ENCODE results near the gene RBM20. TPM values are rescaled to one million over a fixed set of nuclear protein-coding genes. Genes with fewer than 3 reads are reported as not detected.

The RBM20 gene
- total RNA-seq, 2 experiments from 2014 or later, result not detected

DNA sequence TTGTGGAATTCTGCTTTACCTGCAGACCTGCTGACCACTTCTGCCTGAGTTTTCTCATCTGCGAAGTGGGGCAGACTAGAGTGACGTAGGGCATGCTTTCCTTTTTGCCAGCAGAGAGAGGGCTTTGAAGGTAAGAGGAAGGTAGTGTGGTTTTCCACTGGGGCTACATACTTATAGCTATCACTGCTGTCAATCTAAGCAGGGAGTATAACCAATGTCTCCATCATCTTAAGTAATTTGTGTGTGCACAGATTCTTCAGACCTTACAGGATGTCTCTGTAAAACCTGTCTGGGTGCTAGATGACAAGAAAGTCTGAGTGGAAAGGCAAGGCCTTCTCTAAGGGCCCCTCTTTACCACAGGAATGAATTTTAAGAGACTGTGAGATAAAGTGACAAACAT, 106.8 kb downstream of the RBM20 start:
- no peaks in the 10 kb centered on the region for H3K27me3 Mint-ChIP-seq
- peaks cover 16% of the 10 kb centered on the region for H3K9me3 Mint-ChIP-seq
- peaks cover 18% of the 10 kb centered on the region for H3K36me3 Mint-ChIP-seq (ENCODE audit: low read depth)
- peak overlapping the region; percentile 21 for H3K27ac Mint-ChIP-seq
- DNase-seq, result no peak
- peaks cover 59% of the 10 kb centered on the region for H3K4me1 Mint-ChIP-seq
- no peak overlapping the region for H3K4me3 Mint-ChIP-seq
- CTCF ChIA-PET, result interaction anchor here (1.0 to 1.5 kb wide), 2 partner anchors 17 to 146 kb away, joined by 3 to 7 read pairs; no protein-coding TSS in a partner anchor
- POLR2A ChIA-PET, result no interaction called here

GRCh38 chr10:110751850-110752249, 107.7 kb downstream of the RBM20 start:
- H3K27me3 Mint-ChIP-seq, result no peaks in the 10 kb centered on the region
- H3K4me1 Mint-ChIP-seq, result peaks cover 54% of the 10 kb centered on the region
- no peak overlapping the region for H3K4me3 Mint-ChIP-seq
- peaks cover 21% of the 10 kb centered on the region for H3K9me3 Mint-ChIP-seq
- ChIA-PET POLR2A (no interaction called here), CTCF (no interaction called here)
- no peak overlapping the region for H3K27ac Mint-ChIP-seq
- H3K36me3 Mint-ChIP-seq (ENCODE audit: low read depth), result peaks cover 18% of the 10 kb centered on the region
- DNase-seq, result no peak

DNA sequence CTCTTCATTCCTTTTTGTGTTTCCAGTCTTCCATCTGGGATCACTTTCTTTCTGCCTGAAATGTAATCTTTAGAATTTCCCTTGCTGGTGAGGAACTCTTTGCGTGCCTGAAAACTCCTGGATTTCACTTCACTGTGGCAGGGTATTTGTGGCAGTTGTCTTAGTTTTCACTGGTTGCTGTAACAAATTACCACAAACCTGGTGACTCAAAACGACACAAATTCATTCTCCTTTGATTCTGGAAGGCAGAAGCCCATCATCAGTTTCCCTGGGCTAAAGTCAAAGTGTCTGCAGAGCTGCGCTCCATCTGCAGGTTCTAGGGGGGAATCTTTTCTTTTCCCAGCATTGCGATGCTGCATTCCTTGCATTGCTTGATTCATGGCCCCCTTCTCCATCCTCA, 109.3 kb downstream of the RBM20 start:
- ChIA-PET CTCF (interaction anchor here (0.6 kb wide), 1 partner anchor 32 kb away, joined by 3 read pairs; no protein-coding TSS in a partner anchor), POLR2A (no interaction called here)
- no peak for DNase-seq
- H3K4me3 Mint-ChIP-seq, result no peak overlapping the region
- H3K36me3 Mint-ChIP-seq (ENCODE audit: low read depth), result peaks cover 18% of the 10 kb centered on the region
- peaks cover 21% of the 10 kb centered on the region for H3K9me3 Mint-ChIP-seq
- no peak overlapping the region for H3K27ac Mint-ChIP-seq
- H3K27me3 Mint-ChIP-seq, result no peaks in the 10 kb centered on the region
- H3K4me1 Mint-ChIP-seq, result peaks cover 40% of the 10 kb centered on the region

- no peak for DNase-seq
- no peaks in the 10 kb centered on the region for H3K27me3 Mint-ChIP-seq
- H3K9me3 Mint-ChIP-seq, result peaks cover 13% of the 10 kb centered on the region
- ChIA-PET POLR2A (no interaction called here), CTCF (interaction anchor here (1.6 kb wide), 1 partner anchor 11 kb away, joined by 3 read pairs; no protein-coding TSS in a partner anchor)
- no peak overlapping the region for H3K4me3 Mint-ChIP-seq
- H3K27ac Mint-ChIP-seq, result no peak overlapping the region
- peaks cover 36% of the 10 kb centered on the region for H3K4me1 Mint-ChIP-seq
- H3K36me3 Mint-ChIP-seq (ENCODE audit: low read depth), result peaks cover 10% of the 10 kb centered on the region
Observed at GRCh38 chr10:110754375-110755105, 110.4 kb downstream of the RBM20 start.

DNA sequence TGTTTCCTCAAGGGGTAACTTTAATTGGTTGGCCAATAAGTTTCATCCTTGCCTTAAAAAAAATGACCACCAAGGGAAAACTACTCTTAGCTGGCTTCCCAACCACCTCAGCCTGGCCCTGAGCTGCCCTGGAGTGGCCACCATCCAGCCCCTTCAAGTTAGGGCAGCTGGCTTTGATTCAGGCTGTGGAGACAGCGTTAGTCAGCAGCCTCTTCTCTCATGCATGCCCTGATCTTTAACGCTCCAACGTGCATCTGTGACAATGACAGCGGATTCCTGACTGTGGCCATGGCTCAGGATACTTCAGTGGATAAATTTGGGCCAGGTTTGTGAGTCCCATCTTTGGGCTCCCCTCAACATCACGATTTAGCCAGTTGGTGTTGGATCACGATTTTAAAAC, 111.6 kb downstream of the RBM20 start:
- Mint-ChIP-seq H3K4me1 (peaks cover 30% of the 10 kb centered on the region), H3K9me3 (peaks cover 11% of the 10 kb centered on the region), H3K27me3 (no peaks in the 10 kb centered on the region), H3K36me3 (ENCODE audit: low read depth) (peaks cover 5% of the 10 kb centered on the region), H3K27ac (no peak overlapping the region), H3K4me3 (no peak overlapping the region)
- POLR2A ChIA-PET, result interaction anchor here (0.6 kb wide), 1 partner anchor 10 kb away, joined by 3 read pairs; no protein-coding TSS in a partner anchor
- CTCF ChIA-PET, result interaction anchor here (1.6 to 2.1 kb wide), 2 partner anchors 10 to 12 kb away, joined by 3 to 8 read pairs; no protein-coding TSS in a partner anchor
- DNase-seq, result no peak

DNA sequence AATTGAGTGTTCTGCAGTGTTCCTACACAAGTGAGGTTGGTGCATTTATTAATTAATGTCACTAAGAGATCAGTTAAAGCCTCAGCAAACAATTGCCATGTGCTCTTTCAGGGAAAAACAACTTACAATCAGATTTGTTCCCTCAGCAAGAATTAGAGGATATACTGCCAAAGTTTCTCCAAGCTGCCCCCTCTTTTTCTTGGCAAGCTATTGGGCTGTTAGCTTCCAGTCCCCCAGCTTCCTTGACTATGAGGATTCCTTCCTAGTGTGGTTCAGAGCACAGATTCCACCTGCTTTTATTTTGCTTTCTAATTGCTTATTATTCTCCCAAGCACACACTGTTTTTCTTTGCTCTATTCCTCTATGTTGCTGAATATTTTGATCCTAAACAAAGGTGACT, 112.7 kb downstream of the RBM20 start:
- H3K27me3 Mint-ChIP-seq, result no peaks in the 10 kb centered on the region
- ChIA-PET POLR2A (interaction anchor here (0.6 kb wide), 1 partner anchor 115 kb away, joined by 3 read pairs; the partner anchor contains the start of gene PDCD4), CTCF (interaction anchor here (1.4 to 2.1 kb wide), 2 partner anchors 9 to 12 kb away, joined by 3 to 8 read pairs; no protein-coding TSS in a partner anchor)
- H3K36me3 Mint-ChIP-seq (ENCODE audit: low read depth), result peaks cover 5% of the 10 kb centered on the region
- H3K9me3 Mint-ChIP-seq, result peaks cover 11% of the 10 kb centered on the region
- H3K4me3 Mint-ChIP-seq, result no peak overlapping the region
- no peak for DNase-seq
- no peak overlapping the region for H3K27ac Mint-ChIP-seq
- peaks cover 20% of the 10 kb centered on the region for H3K4me1 Mint-ChIP-seq

DNA sequence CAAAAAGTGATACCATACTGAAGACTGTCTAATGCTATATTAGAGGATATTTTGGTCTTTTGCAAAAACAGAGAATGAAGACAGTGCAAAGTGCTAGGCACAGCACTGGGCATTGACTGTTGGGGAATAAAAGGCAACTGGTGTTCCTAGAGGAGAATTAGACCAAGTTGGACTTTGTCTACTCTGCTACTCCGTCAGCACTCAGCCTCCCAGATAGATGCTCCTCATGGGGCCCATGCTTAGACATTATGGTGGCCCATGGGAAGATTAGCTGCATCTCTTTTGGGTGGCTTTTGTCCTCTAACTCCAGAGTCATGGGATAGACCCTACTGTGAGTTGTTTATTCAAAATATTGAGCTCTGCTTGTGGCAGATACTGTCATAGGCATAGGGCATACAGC, 113.5 kb downstream of the RBM20 start:
- POLR2A ChIA-PET, result no interaction called here

DNA sequence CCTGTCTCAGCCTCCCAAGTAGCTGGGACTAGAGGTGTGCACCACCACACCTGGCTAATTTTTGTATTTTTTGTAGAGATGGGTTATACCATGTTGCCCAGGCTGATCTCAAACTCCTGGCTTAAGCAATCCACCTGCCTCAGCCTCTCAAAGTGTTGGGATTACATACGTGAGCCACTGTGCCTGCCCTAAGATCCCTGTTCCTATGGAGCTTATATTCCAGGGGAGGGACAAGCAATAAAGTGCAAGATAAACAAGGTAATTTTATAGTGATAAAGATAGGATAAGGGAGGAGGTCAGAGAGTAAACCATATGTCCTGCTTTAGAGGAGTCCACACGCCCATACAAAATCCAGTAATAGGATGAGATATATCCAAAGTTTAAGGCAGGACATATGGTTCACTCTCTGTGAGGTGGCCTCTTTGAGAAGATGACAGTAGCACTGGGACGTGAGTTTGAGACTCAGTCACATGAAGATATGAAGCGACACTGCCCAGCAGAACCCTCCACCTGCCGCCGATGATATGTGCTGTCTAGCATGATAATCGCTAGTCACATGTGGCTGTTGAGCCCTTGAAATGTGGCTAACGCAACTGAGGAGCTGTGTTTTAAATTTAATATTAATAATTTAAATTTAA, 114.1 kb downstream of the RBM20 start:
- Mint-ChIP-seq H3K27me3 (no peaks in the 10 kb centered on the region), H3K4me3 (no peak overlapping the region), H3K4me1 (peaks cover 16% of the 10 kb centered on the region), H3K9me3 (peaks cover 11% of the 10 kb centered on the region), H3K36me3 (ENCODE audit: low read depth) (peaks cover 5% of the 10 kb centered on the region), H3K27ac (no peak overlapping the region)
- no peak for DNase-seq
- CTCF ChIA-PET, result interaction anchor here (0.8 to 1.0 kb wide), 2 partner anchors 23 to 158 kb away, joined by 3 to 4 read pairs; no protein-coding TSS in a partner anchor
- POLR2A ChIA-PET, result no interaction called here

More for the DNA sequence above, 113.5 kb downstream of the RBM20 start:
- Mint-ChIP-seq H3K4me1 (peaks cover 16% of the 10 kb centered on the region), H3K27ac (no peak overlapping the region), H3K9me3 (peaks cover 11% of the 10 kb centered on the region), H3K36me3 (ENCODE audit: low read depth) (peaks cover 5% of the 10 kb centered on the region), H3K4me3 (no peak overlapping the region), H3K27me3 (no peaks in the 10 kb centered on the region)
- CTCF ChIA-PET, result interaction anchor here (1.0 to 2.1 kb wide), 3 partner anchors 8 to 159 kb away, joined by 3 to 8 read pairs (median 3); no protein-coding TSS in a partner anchor
- no peak for DNase-seq

- no peak for DNase-seq
- Mint-ChIP-seq H3K27me3 (no peaks in the 10 kb centered on the region), H3K27ac (no peak overlapping the region), H3K4me3 (no peak overlapping the region), H3K9me3 (peaks cover 11% of the 10 kb centered on the region), H3K36me3 (ENCODE audit: low read depth) (peaks cover 5% of the 10 kb centered on the region), H3K4me1 (peaks cover 9% of the 10 kb centered on the region)
- ChIA-PET CTCF (interaction anchor here (0.8 kb wide), 1 partner anchor 22 kb away, joined by 4 read pairs; no protein-coding TSS in a partner anchor), POLR2A (no interaction called here)
Observed at GRCh38 chr10:110758898-110759297, 114.8 kb downstream of the RBM20 start.

- Mint-ChIP-seq H3K27ac (no peak overlapping the region), H3K4me3 (no peak overlapping the region), H3K27me3 (no peaks in the 10 kb centered on the region), H3K36me3 (ENCODE audit: low read depth) (peaks cover 2% of the 10 kb centered on the region), H3K4me1 (peaks cover 8% of the 10 kb centered on the region), H3K9me3 (peaks cover 7% of the 10 kb centered on the region)
- no peak for DNase-seq
- CTCF ChIA-PET, result interaction anchor here (0.6 kb wide), 1 partner anchor 80 kb away, joined by 4 read pairs; no protein-coding TSS in a partner anchor
- POLR2A ChIA-PET, result no interaction called here
Observed at GRCh38 chr10:110759523-110759922, 115.4 kb downstream of the RBM20 start.

DNA sequence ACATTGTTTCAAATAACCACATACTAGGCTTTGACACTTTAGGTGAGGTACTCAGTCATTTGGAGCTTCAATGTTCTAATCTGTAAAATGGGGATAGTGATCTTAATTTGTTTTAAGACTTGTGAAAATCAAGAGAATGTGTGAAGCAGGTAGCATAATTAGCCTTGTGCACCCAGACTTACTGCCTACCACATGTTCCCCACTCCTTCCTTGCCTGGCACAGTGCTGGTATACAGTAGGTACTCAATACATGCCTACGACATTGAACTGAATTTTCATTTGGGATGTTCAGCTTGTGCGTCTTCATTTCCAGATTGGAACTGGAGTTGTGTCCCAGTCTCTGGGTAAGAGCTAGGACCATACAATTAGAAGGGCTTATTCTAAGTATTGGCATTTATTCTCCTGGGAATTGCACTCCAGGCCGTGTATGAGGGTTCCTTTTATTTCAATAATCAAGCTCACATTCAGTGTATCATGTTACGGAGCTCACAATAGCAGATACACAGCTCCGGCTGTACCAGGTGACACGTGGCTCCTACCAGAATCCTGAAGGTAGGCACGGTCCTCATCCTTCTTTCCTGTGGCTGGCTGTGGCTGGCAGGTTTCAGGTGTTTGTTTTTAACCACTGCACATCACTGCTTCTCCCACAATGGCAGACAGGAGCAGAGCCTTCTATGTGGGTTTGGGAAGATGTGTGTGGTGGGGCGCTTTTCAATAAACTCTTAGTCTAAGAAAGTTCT, 118.1 kb downstream of the RBM20 start:
- CTCF ChIA-PET, result interaction anchor here (2.0 kb wide), 1 partner anchor 19 kb away, joined by 4 read pairs; no protein-coding TSS in a partner anchor
- POLR2A ChIA-PET, result no interaction called here
- no peaks in the 10 kb centered on the region for H3K27me3 Mint-ChIP-seq

GRCh38 chr10:110762849-110763211, 118.7 kb downstream of the RBM20 start:
- Mint-ChIP-seq H3K9me3 (no peaks in the 10 kb centered on the region), H3K36me3 (ENCODE audit: low read depth) (no peaks in the 10 kb centered on the region), H3K27ac (no peak overlapping the region), H3K27me3 (no peaks in the 10 kb centered on the region), H3K4me3 (no peak overlapping the region), H3K4me1 (peaks cover 5% of the 10 kb centered on the region)
- no peak for DNase-seq
- ChIA-PET POLR2A (no interaction called here), CTCF (interaction anchor here (2.0 kb wide), 1 partner anchor 19 kb away, joined by 4 read pairs; no protein-coding TSS in a partner anchor)

More for the DNA sequence above, 118.1 kb downstream of the RBM20 start:
- Mint-ChIP-seq H3K27ac (no peak overlapping the region), H3K36me3 (ENCODE audit: low read depth) (no peaks in the 10 kb centered on the region), H3K9me3 (no peaks in the 10 kb centered on the region), H3K4me1 (peaks cover 5% of the 10 kb centered on the region), H3K4me3 (no peak overlapping the region)
- DNase-seq, result no peak
